Memory B cell (primary cell): ENCODE data around the gene ZBTB45.
"Not testable (repeated sequence)": the region's sequence is repeated elsewhere in the genome, so short reads cannot be mapped to it uniquely, and the experiment has no call there.

Experiments
- ATAC-seq: fragments of 150-1000 bp; cut with Tn5 transposase; 2 replicates; pipeline ENCODE4 v1.10.0; 2021; ENCODE audit warnings: low read depth, mild to moderate bottlenecking, moderate library complexity
- DNase-seq, 2 donors: peaks; one replicate each; pipeline ENCODE4 v3.0.0; 2022; ENCODE audit warnings: low spot score in 2 of 2
- H3K27ac Mint-ChIP-seq: one replicate; pipeline ENCODE4 v1.8.0; 2022; ENCODE audit warnings: mild to moderate bottlenecking, moderate library complexity, mixed read lengths
- H3K27me3 Mint-ChIP-seq: one replicate; pipeline ENCODE4 v1.8.0; 2022; ENCODE audit warnings: mixed read lengths
- H3K36me3 Mint-ChIP-seq: one replicate; pipeline ENCODE4 v1.8.0; 2022; ENCODE audit warnings: mild to moderate bottlenecking, mixed read lengths
- H3K4me1 Mint-ChIP-seq: one replicate; pipeline ENCODE4 v1.8.0; 2022; ENCODE audit warnings: mixed read lengths
- H3K4me3 Mint-ChIP-seq: one replicate; pipeline ENCODE4 v1.8.0; 2022; ENCODE audit warnings: mild to moderate bottlenecking, moderate library complexity, mixed read lengths
- H3K9me3 Mint-ChIP-seq: one replicate; pipeline ENCODE4 v1.8.0; 2022; ENCODE audit warnings: mixed read lengths

Gene ZBTB45

GRCh38 chr19:58513694-58514563 lies 5.7 kb downstream of the ZBTB45 start:
- Mint-ChIP-seq H3K27me3 (no peaks in the 10 kb centered on the region), H3K27ac (peak overlapping the region; percentile 20), H3K4me1 (peaks cover 29% of the 10 kb centered on the region), H3K9me3 (no peaks in the 10 kb centered on the region), H3K36me3 (peaks cover 14% of the 10 kb centered on the region), H3K4me3 (peak overlapping the region; percentile 78)
- peak; percentile 86 for ATAC-seq
- DNase-seq: peak; percentile 80

GRCh38 chr19:58513213-58513693 lies 6.4 kb downstream of the ZBTB45 start:
- no peak for DNase-seq
- no peak overlapping the region for H3K4me3 Mint-ChIP-seq

GRCh38 chr19:58511353-58512208 lies 8.0 kb downstream of the ZBTB45 start, which contains the start of gene SLC27A5:
Gene SLC27A5, minus strand, starts transcription at chr19:58511992. Its CDS starts 37 bp downstream, at chr19:58511955.
- Mint-ChIP-seq H3K27ac (no peak within 1 kb of the TSS), H3K4me1 (peaks cover 19% of the 10 kb centered on the region), H3K36me3 (peaks cover 11% of the 10 kb centered on the region), H3K9me3 (peaks cover 2% of the 10 kb centered on the region), H3K27me3 (no peaks in the 10 kb centered on the region), H3K4me3 (no peak within 1 kb of the TSS)
- DNase-seq (no peak), ATAC-seq (no peak)

More at GRCh38 chr19:58513213-58513693, 6.4 kb downstream of the ZBTB45 start:
- no peaks in the 10 kb centered on the region for H3K27me3 Mint-ChIP-seq
- no peak overlapping the region for H3K27ac Mint-ChIP-seq
- H3K4me1 Mint-ChIP-seq: peaks cover 23% of the 10 kb centered on the region
- H3K36me3 Mint-ChIP-seq: peaks cover 14% of the 10 kb centered on the region
- no peak for ATAC-seq
- no peaks in the 10 kb centered on the region for H3K9me3 Mint-ChIP-seq

- ATAC-seq: no peak
- Mint-ChIP-seq H3K4me3 (no peak overlapping the region), H3K4me1 (peaks cover 12% of the 10 kb centered on the region), H3K27ac (no peak overlapping the region), H3K36me3 (peaks cover 6% of the 10 kb centered on the region), H3K9me3 (peaks cover 2% of the 10 kb centered on the region), H3K27me3 (no peaks in the 10 kb centered on the region)
- DNase-seq: no peak
These were observed 9.3 kb downstream of the ZBTB45 start for GRCh38 chr19:58510084-58510862.

GRCh38 chr19:58509731-58510083 lies 9.9 kb downstream of the ZBTB45 start:
- ATAC-seq: no peak

GRCh38 chr19:58507602-58508223 lies 11.9 kb downstream of the ZBTB45 start:
- H3K36me3 Mint-ChIP-seq, DNase-seq, H3K27ac Mint-ChIP-seq, H3K4me3 Mint-ChIP-seq, H3K4me1 Mint-ChIP-seq, ATAC-seq, H3K27me3 Mint-ChIP-seq, H3K9me3 Mint-ChIP-seq: not testable (repeated sequence)

More at GRCh38 chr19:58509731-58510083, 9.9 kb downstream of the ZBTB45 start:
- peaks cover 6% of the 10 kb centered on the region for H3K36me3 Mint-ChIP-seq
- H3K9me3 Mint-ChIP-seq: peaks cover 2% of the 10 kb centered on the region
- peaks cover 11% of the 10 kb centered on the region for H3K4me1 Mint-ChIP-seq
- no peaks in the 10 kb centered on the region for H3K27me3 Mint-ChIP-seq
- no peak overlapping the region for H3K27ac Mint-ChIP-seq
- no peak for DNase-seq
- H3K4me3 Mint-ChIP-seq: no peak overlapping the region

GRCh38 chr19:58500242-58500641 lies 19.4 kb downstream of the ZBTB45 start:
- Mint-ChIP-seq H3K4me3 (no peak overlapping the region), H3K36me3 (peaks cover 3% of the 10 kb centered on the region), H3K4me1 (peaks cover 15% of the 10 kb centered on the region), H3K27ac (no peak overlapping the region), H3K27me3 (no peaks in the 10 kb centered on the region), H3K9me3 (peaks cover 16% of the 10 kb centered on the region)
- no peak for ATAC-seq
- no peak for DNase-seq

GRCh38 chr19:58499021-58499927 lies 20.3 kb downstream of the ZBTB45 start:
- DNase-seq (peak; percentile 81 to 83), ATAC-seq (peak; percentile 86)
- H3K27ac Mint-ChIP-seq: peak overlapping the region; percentile 92
- peaks cover 16% of the 10 kb centered on the region for H3K9me3 Mint-ChIP-seq
- H3K36me3 Mint-ChIP-seq: peaks cover 3% of the 10 kb centered on the region
- peaks cover 15% of the 10 kb centered on the region for H3K4me1 Mint-ChIP-seq
- no peaks in the 10 kb centered on the region for H3K27me3 Mint-ChIP-seq
- peak overlapping the region; percentile 91 for H3K4me3 Mint-ChIP-seq

- no peak for DNase-seq
- Mint-ChIP-seq H3K4me1 (peaks cover 15% of the 10 kb centered on the region), H3K4me3 (peak overlapping the region; percentile 91), H3K36me3 (peaks cover 3% of the 10 kb centered on the region), H3K27me3 (no peaks in the 10 kb centered on the region), H3K9me3 (peaks cover 16% of the 10 kb centered on the region), H3K27ac (peak overlapping the region; percentile 92)
- ATAC-seq: no peak
These were observed 21.1 kb downstream of the ZBTB45 start for GRCh38 chr19:58498316-58499020.

GRCh38 chr19:58497634-58498170 lies 21.9 kb downstream of the ZBTB45 start:
- H3K9me3 Mint-ChIP-seq: peaks cover 14% of the 10 kb centered on the region
- DNase-seq (no peak), ATAC-seq (no peak)
- no peak overlapping the region for H3K27ac Mint-ChIP-seq
- H3K27me3 Mint-ChIP-seq: no peaks in the 10 kb centered on the region
- peaks cover 15% of the 10 kb centered on the region for H3K4me1 Mint-ChIP-seq
- no peak overlapping the region for H3K4me3 Mint-ChIP-seq
- H3K36me3 Mint-ChIP-seq: peaks cover 3% of the 10 kb centered on the region

GRCh38 chr19:58492265-58492664 lies 27.3 kb downstream of the ZBTB45 start:
- no peak for ATAC-seq
- no peak for DNase-seq
- H3K36me3 Mint-ChIP-seq: peaks cover 3% of the 10 kb centered on the region
- no peak overlapping the region for H3K4me3 Mint-ChIP-seq
- no peaks in the 10 kb centered on the region for H3K9me3 Mint-ChIP-seq
- no peaks in the 10 kb centered on the region for H3K4me1 Mint-ChIP-seq
- H3K27ac Mint-ChIP-seq: no peak overlapping the region
- no peaks in the 10 kb centered on the region for H3K27me3 Mint-ChIP-seq

GRCh38 chr19:58491393-58491792 lies 28.2 kb downstream of the ZBTB45 start:
- no peak for DNase-seq
- H3K4me3 Mint-ChIP-seq: no peak overlapping the region
- H3K27ac Mint-ChIP-seq: no peak overlapping the region
- no peak for ATAC-seq
- H3K27me3 Mint-ChIP-seq: no peaks in the 10 kb centered on the region
- H3K4me1 Mint-ChIP-seq: no peaks in the 10 kb centered on the region
- no peaks in the 10 kb centered on the region for H3K9me3 Mint-ChIP-seq
- H3K36me3 Mint-ChIP-seq: peaks cover 3% of the 10 kb centered on the region
